Muscle of arm (tissue), 12 donors: ENCODE data around the gene RABGGTA. TPM values are rescaled to one million over a fixed set of nuclear protein-coding genes. Genes with fewer than 3 reads are reported as not detected.

Experiments
- DNase-seq: peaks from one replicate; pipeline ENCODE4 v3.0.0-alpha.2; 2013
- polyA plus RNA-seq, 12 donors: library from polyadenylated mRNA; unstranded; fragments of 120-200 nt; gene quantifications; one replicate each; pipeline ENCODE4 v1.2.1, GENCODE V29; 2013; ENCODE audit not compliant: insufficient read length in 12 of 12

RABGGTA gene
- polyA plus RNA-seq, 12 donors: 9.9 to 25.5 (median 13.5) TPM; not detected in 2

DNA sequence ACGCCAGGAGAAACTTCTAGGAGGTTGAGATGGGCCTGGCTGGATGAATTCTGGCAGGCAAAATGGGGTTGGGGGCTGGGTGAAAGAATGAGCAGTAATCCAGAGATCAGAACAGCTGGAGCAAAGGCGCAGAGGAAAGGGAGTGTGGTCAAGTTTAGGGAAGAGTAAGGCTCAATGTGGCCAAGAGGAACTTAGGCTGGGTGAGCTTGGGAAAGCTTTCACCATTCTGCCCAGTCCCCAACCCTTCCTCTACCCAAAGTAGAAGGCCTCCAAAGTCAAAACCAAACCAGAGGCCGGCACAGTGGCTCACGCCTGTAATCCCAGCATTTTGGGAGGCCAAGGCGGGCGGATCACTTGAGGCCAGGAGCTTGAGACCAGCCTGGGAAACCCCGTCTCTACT is 10.2 kb upstream of the RABGGTA start:
- no peak for DNase-seq

DNA sequence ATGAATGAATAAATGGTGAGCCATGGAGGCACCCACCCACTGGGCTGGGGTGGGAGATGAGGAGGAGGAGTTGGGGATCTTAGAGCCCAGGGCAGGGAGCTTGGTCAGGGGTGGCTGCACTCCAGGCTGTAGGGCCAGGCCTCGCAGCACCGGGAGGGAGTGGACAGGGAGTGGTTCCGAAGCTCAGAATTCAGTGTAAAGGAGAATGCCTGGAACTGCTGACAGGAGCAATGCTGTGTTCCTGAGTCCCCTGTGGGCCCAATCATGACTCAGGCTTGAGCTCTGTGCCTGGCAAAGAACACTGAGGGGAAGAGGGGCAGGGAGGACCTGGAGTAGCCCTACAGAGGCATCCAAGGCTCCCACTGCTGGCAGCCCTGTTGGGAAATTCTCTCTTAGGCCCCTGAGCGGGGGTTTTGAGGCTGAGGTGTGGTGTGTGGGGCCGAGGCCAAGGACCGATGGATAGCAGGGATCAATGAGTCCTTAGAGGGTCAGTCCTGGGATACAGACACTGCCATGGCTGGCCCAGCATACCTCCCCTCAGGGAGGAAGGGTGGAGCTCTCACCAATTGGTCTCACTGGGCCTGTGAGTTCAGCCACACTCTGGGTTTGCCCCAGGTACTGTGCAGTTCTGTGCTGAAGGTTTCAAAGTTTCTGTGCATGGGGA is 9.5 kb upstream of the RABGGTA start:
- DNase-seq: no peak

DNA sequence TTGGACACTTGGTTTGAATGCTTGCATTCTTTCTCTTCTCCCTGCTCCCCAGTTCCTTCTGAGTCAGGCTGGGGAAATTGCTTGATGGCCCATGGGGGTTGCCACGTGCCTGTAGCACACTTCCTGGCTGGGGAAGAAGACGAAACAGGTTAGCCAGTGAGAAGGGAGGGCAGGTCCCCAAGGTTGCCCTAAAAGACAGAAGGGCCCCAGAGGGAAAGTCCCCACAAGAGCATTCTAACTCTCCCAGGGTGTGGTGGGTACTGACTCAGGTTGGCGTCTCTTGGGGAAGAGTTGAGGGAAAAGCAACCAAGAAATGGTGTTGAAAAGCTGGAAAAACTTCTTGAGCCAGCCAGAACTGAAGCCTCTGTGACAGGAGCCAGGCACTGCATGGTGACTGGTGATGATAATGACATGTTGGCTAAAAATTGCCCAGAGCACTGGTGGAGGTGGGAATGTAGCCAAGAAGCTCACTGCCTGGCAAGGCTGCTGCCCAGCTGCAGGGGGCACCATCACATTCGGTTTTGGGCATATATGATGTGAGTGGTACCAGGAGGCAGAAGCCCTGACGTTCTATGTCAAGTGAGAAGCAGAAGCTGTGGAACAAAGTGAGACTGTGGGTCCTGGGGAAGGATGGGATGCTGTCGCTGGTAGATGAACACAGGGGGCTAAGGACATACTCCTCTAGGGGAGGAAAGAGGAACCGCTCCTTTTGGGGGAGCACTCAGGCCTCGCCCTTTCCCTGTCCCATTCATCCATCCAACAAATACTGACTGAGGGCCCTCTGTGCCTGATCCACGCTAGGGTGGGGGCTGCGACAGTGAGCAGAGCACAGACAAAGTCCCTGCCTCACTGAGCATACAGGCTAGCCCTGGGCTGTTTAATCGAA is 8.1 kb upstream of the RABGGTA start:
- no peak for DNase-seq

DNA sequence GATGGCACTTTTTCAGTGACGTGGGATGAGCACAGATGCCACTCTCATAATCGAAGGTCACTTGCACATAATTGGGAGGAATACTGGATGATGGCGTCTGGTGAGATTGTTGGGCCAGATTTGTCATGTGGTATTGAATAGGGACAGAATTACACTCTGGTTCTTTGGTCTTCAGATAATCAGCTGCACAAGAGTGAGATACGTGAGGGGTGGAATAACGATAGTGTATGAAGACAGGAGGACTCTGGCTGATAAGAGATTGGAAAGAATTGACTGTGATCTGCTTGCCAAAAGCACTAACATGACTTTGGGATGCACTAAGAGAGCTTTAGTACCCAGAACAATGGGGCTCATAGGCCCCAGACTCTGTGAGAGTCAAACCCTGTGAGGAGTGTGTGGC is 7.0 kb upstream of the RABGGTA start:
- no peak for DNase-seq

DNA sequence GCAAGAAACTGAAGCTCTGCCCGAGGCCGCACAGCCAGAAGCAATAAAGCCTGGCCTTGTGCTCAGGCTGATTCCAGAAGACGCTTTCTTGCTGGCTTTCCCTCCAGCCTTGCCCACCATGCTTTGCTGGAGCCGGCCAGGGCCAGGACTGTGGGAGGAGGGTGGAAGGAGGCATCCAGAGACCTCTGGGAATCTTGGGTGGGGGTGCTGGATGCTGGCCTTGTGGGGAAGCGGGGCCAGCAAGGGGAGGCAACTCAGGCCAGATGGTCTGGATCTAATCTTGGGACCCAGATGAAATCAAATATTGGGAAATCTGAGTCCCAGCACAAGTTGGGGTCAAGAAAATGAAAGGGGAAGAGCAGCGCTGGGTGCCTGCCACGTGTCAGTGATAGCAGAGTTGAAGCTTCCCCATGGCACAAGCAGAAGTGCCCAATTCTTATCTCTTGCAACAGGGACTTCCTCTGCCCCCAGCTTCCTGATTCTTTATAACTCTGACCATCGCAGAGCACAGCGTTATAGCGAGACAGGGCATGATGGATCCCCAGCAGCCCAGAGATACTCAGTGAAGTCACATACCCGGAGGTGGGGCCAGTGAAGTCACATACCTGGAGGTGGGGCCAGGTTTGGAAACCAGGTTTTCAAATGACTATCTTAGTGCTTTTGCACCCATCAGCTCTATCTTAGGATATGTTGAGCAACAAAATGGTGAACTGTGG is 6.4 kb upstream of the RABGGTA start:
- DNase-seq: no peak

DNA sequence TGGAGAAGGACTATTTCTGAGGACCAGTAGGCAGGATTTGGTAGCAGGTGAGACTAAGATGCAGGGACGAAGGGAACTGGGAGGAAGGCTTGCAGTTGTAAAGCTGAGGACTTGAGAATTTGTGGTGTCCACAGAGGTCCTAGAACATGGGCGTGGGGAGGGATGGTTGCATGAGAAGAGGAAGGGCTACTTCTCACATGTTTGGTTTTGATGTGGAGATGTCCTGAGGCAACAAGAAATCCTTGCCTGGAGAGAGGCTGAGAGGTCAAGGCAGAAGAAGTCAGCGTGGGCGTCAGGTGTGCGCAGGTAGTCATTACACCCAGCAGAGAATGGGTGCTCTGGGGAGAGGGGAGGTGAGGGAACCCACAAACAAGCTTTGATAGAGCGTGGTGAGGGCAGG is 5.7 kb upstream of the RABGGTA start:
- no peak for DNase-seq

DNA sequence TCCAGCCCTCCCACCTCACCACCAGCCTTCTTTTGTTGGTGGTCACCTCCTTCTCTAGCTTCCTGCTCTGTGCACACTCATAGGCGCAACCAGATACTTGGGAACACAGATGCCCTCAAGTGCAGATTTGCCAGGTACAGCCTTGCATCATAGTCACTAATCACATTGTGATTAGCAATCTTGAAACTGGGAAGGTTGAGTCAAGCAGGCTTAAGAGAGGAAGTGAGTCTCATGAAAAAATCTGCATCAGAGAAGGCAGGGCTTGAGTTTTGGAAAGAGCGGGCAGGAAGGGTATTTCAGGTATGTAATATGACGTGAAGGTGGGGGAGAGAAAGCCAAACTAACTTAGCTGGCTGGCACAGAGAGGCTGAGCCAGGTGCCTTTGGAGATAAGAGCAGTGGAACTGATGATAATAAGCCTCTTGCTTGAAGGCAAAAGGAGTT is 2.7 kb upstream of the RABGGTA start:
- no peak for DNase-seq

DNA sequence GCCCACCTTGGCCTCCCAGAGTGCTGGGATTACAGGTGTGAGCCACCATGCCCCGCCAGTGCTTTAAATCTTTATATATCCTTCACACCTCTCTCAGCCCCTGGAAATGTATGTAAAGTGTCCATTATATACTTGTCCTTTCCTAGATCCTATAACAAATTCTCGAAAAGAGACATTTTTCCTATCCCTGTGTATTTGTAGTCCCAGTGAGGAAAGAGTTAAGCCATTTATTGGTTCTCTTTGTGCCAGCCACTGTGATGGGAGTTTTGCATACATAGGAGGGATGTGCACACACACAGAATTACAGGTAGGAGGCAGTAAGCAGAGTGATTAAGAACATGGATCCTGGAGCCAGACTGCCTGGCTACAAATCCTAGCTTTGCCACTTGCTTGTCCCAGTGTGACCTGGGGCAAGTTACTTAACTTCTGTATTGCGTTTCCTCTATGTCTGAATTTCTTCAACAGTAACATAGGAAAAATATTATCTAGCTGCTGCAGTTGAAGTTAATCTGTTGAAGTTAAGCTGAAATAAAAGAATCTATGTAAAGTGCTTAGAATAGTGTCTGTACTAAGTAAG is 2.1 kb upstream of the RABGGTA start:
- no peak for DNase-seq

DNA sequence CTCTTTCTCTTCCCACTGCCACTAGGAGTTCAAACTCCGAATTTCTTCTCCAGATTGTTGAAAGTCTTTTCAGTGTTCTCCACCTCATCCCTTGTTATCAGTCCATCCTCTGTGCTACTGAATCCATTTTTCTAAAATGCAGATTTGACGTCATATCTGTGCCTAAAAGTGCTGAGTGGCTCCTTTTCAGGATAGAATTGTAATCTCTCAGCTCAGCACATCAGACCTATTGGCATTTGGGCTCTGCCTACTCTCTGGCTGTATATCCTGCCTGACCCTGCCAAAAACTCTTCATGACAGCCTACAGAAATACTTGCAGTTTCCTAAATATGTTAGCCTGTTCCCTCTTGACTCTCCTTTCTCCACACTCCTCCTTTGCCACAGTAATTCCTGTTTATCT is 1.1 kb upstream of the RABGGTA start:
- no peak for DNase-seq

DNA sequence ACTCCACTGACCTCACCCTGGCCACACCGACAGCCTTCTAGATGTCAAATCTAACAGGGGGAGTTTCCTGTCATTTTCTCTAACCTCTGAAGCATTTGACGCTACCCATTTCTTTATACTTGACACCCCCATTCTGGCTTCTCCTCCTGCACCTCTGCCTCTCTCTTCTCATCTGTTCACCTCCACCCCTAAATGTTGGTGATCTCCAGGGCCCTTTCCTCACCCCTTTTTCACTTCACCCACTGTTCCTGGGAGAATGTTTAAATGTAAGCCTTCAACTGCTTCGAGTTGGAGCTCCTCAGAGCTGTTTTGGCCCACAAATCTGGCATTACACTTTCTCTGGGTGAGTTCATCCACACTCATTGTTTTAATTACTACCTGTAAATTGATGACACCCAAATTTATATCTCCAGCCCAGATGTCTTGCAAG is 452 bp upstream of the RABGGTA start:
- DNase-seq: no peak

DNA sequence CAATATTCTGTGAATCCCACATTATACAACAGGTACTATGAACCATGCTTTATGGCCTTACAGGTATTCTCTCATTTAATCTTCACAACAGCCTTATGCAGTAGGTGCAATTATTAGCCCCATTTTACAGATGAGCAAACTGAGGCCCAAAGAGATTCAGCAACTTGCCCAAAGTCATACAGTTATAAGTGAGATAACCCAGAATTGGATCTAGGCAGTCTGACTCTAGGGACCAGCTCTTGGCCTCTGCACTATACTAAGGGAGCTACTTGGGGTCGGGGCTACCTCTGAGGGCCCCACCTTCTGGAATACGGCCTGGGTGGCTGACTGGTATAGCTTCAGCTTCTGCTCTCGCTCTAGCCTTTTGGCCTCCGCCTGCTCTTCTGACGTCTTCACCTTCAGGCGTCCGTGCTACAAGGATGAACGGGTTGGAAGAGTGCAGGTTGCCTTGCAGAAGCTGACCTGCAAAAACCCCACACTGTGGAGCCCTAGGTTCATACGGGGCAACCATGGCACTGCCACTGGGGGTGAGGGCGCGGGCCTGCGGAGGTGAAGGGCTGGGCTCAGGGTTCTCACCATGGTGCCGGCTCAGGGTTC is 762 bp downstream of the RABGGTA start:
- DNase-seq: no peak

DNA sequence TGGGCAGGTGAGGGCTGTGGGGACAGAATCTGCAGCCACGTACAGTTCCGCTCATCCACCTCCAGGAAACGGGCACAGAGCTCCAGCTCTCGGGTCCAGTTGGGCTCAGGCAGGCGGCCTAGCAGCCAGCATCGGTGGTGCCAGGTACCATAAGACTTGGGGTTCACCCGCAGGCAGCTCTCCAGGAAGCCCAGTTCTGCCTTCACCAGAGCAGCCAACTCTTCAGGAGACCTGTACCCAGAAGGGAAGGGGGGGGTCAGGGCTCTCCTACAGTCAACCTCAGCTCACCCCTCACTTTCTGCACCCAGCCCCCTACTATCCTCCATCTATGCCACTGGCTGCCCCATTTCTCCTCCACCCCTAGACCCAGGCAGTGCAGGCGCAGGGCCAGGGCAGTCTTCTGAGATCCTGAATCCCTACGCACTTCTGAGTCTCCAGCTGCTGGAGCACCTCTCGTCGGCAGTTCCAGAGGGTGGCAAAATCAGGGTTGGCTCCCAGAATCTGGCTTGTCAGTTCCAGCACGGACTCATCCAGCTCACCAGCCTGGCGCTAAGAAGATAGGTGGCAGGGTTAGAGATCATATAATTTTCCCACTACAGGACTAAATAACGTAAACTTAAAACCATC is 1.4 kb downstream of the RABGGTA start:
- no peak for DNase-seq

DNA sequence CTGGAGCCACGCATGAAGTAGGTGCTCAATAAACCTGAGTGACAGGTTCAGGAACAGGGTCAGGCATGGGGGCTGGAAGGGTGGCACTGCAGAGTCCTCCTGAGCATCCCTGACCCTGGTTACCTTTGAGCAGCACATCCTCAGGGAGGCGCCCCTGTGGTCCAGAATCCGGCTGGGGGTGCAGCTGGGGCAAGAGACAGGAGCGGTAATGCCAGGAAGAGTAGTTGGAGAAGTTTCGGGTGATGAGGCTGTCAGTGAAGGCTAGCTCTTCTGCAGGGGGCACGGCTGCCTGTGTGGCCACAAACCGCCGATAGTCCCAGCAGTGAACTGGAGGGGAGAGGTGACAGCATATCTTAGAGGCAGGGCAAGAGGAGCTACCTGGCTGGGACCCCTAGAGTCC is 2.0 kb downstream of the RABGGTA start:
- no peak for DNase-seq

DNA sequence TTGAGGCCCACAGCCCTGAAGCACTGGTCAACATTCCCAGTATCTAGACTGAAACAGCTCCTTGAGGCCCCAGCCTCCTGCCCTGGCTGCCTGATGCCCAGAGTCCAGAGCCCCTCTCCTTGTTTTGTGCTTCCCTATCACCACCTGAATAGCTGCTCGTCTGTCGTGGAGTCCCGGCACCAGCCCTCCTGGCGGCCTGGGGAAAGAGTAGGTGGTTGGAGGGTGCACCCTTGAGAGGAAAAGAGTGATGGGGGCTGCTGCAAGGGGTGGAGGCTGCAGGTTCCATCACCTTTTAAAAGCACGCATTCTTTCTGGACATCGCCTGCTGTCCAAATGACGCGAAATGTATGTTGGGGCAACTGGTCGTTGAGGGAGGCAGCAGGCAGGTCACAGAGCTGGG is 3.2 kb downstream of the RABGGTA start:
- no peak for DNase-seq

DNA sequence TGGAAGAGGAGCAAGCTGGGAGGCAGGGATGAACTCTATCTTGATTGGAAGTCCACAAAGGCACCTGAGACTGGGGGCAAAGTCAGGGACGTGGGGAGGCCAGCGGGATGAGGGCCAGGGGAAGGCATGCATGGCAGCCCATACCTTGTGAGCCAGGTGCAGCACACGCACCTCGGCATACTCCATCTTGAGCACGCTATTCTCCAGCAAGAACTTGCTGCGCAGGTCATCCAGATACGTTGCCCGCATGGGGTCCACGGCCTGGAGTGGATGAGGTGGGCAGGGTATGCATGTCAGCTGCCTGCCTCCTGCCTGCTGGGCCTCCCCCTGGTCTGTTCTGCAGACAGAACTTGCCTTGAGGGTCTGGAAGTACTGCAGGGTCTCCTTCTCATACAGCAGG is 3.9 kb downstream of the RABGGTA start:
- DNase-seq: no peak

DNA sequence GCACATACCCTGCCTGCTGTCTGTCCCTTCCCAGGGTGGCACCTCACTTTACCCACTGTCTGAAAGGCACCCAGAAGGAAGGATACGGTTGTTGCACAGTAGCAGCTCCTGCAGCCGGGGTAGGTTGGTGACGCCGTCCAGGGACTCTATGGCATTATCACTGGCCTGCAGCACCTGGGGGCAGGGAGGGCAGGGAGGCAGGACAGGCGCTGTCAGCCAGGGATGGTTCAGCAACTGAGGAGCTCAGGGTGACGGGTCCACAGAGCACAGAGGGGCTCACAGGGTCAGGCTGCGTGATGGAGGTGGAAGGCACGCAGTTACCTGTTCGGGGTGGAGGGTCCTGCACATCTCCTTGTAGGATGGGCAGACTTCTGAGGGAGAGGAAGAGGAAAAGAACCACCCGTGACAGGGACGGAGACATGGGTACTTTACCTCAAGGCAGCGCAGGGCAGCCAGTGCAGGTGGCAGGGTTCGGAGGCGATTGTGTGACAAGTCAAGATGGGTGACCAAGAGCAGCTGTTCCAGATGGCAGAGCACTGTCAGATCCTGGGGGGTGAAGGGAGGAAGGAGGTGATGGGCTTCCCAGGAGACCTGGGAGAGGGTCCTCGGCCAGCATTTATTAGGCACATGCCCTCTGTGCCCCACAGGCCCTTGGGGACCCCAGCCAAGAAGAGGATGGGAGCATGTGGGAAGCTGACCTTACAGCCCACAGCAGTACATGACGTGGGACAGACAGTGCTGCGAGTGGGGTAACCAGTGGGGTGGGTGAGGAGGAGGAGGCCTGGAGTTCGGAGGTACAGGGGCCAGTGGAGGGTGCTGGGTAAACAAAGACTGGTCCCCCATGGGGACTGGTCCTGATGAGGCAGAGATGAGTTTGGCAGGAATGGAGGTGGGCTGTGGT is 4.8 kb downstream of the RABGGTA start:
- no peak for DNase-seq

DNA sequence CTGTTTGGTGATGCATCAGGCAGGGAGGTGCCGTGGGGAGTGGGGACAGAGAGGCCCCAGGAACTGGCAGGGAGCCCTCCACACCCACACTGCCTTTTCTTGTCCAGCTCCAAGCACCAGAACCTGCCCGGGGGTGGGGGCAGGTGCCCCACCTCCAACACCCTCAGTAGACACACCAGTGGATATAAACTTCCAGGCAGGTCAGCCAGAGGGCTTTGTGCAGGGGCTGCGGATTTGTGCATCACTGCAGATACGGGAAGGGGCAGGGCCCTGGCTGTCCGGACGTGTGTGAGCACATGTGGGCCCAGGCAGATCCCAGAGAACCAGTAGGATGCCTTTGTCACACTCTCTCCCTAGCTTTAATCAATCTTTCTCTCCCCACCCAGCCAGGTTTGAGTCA is 7.1 kb downstream of the RABGGTA start:
- DNase-seq: no peak

DNA sequence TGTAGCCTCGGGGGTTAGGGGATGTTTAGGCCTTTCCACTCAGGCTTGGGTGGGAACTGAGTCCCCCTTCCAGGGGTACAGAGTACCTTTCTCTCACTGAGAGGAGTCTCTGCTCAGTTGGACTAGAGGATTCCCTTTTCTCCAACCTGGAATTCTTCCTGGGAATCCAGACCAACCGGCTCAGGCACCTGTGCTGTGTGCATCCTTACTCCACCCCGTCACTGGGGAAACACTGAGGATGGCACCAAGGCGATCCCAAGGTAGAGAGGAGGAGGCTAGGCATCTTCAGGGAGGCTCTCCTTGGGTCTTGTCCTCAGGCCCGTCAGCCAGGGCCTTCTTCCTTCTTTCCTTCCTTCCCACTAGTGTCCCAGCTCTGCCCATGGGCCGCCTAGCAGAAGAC is 7.5 kb downstream of the RABGGTA start:
- no peak for DNase-seq

DNA sequence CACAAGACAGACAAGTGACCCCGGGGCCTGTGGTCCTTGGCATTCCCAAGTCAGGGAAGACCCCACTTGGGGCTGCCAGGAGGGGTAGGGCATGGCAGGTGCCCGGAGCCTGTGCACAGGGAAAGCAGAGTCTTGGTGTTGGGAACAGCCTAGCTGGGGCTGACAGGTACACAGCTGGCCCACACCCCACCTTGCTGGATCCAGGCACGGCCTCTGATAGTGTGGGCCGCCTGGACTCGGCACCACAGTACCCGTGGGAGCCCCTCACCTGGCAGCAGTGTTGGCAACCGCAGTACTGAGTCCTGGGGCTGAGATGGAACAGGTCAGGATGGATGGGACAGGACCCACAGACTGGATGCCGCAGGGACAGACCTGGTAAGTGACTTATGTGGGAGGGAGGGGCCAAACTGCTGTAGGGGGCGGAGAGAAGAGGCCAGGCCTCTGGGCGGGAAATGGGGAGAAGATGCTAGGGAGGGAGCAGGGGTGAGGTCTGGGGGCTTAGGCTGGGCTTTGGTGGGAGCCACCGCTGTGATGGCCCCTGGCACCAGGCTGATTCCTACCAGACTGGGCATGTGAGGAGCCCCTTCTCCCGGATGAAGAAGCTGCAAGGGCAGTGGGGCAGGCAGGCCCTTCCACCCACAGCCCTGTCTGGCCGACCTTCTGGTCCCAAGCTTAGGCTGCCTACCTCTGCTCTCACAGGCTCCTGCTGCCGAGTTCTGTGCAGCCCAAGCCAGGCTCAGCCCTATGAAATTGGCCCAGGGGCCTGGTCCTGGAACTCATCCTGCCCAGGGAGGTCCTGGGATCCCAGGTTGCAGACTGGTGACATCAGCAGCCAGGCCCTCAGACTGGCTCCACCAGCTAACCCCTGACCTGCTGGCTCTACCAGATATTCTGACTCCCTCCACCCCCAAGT is 8.3 kb downstream of the RABGGTA start, which contains the start of gene TGM1:
TGM1 (minus strand) TSS at position 357 of the 913 bp plus-strand sequence. CDS start 825 bp downstream, outside the sequence.
- no peak for DNase-seq
